ENCODE data around the gene ETV4. TPM values are rescaled to one million over a fixed set of nuclear protein-coding genes. Genes with fewer than 3 reads are reported as not detected.

The ETV4 gene
- total and polyA plus RNA-seq, 2 of the 13 experiments (the other 11 are each of a cell fraction or from before 2014, with no cell fraction given): 128 to 330 TPM

GRCh38 chr17:43530288-43531081 lies 15.7 kb downstream of the ETV4 start (continued):
- no peak for TF ChIP-seq BCLAF1 (IDR thresholded peaks at IDR 0.05)
- TF ChIP-seq MED1 (CRISPR knock-in tag; IDR thresholded peaks at IDR 0.05): peak; percentile 98
- TF ChIP-seq JUND (CRISPR knock-in tag; IDR thresholded peaks at IDR 0.05): peak; percentile 89
- peak; percentile 88 for TF ChIP-seq ZMYM2 (CRISPR knock-in tag; IDR thresholded peaks at IDR 0.05)
- peak; percentile 93 for TF ChIP-seq MLX (CRISPR knock-in tag; IDR thresholded peaks at IDR 0.05)
- peak; percentile 69; the same call in 1 of the 2 replicates for TF ChIP-seq ZFP37 (CRISPR knock-in tag; IDR thresholded peaks at IDR 0.05; ENCODE audit: borderline replicate concordance)
- peak; percentile 98; the same call in 1 of the 2 replicates for TF ChIP-seq ZNF782 (CRISPR knock-in tag; IDR thresholded peaks at IDR 0.05; ENCODE audit: borderline replicate concordance)
- peak; percentile 56; the same call in 1 of the 2 replicates for TF ChIP-seq STAT6 (CRISPR knock-in tag; IDR thresholded peaks at IDR 0.05; ENCODE audit: borderline replicate concordance)
- peak; percentile 83; the same call in 1 of the 2 replicates for TF ChIP-seq IRF9 (CRISPR knock-in tag; IDR thresholded peaks at IDR 0.05; ENCODE audit: borderline replicate concordance)
- no peak for TF ChIP-seq ZFP36L2 (CRISPR knock-in tag; IDR thresholded peaks at IDR 0.05)
- no peak for TF ChIP-seq FOXP1 (IDR thresholded peaks at IDR 0.05)
- TF ChIP-seq FOXP1 (CRISPR knock-in tag; IDR thresholded peaks at IDR 0.05): peak; percentile 88
- TF ChIP-seq ZBTB44 (CRISPR knock-in tag; IDR thresholded peaks at IDR 0.05): no peak
- peak; percentile 79 for TF ChIP-seq ZSCAN21 (CRISPR knock-in tag; IDR thresholded peaks at IDR 0.05; ENCODE audit: borderline replicate concordance)
- no peak; the same call in 1 of the 2 replicates for TF ChIP-seq ZNF619 (CRISPR knock-in tag; IDR thresholded peaks at IDR 0.05)
- TF ChIP-seq JUN (CRISPR knock-in tag; IDR thresholded peaks at IDR 0.05): peak; percentile 96
- TF ChIP-seq KDM3A (CRISPR knock-in tag; IDR thresholded peaks at IDR 0.05; ENCODE audit: low read depth): peak; percentile 89
- TF ChIP-seq AGO1 (IDR thresholded peaks at IDR 0.05; ENCODE audit: low read depth, low read length, poor library complexity, severe bottlenecking): peak; percentile 65
- peak; percentile 92; the same call in 1 of the 2 replicates for TF ChIP-seq MEIS2 (CRISPR knock-in tag; IDR thresholded peaks at IDR 0.05)
- no peak for TF ChIP-seq MTF2 (CRISPR knock-in tag; IDR thresholded peaks at IDR 0.05; ENCODE audit: borderline replicate concordance)
- peak; percentile 98 for TF ChIP-seq KDM6A (CRISPR knock-in tag; IDR thresholded peaks at IDR 0.05; ENCODE audit: low read depth)
